B cell (primary cell): ENCODE measurements around the gene DSG4. TPM values are rescaled to one million over a fixed set of nuclear protein-coding genes. Genes with fewer than 3 reads are reported as not detected.

ENCODE experiments used
- ATAC-seq: fragments of 200-7000 bp; cut with Tn5 transposase; one replicate; pipeline ENCODE4 v1.10.0; 2021; ENCODE audit warnings: low read depth, mild to moderate bottlenecking, moderate number of reproducible peaks, moderate library complexity
- CTCF ChIA-PET: fragments of 350-600 bp; sonication (Branson Sonifier 250); formaldehyde crosslinking; loops from one replicate; lab custom pipeline; 2021; ENCODE audit warnings: antibody characterized with exemption, inconsistent platforms; lab: Charles Lee
- POLR2A ChIA-PET: fragments of 350-600 bp; sonication (Branson Sonifier 250); formaldehyde crosslinking; loops from one replicate; lab custom pipeline; 2021; ENCODE audit warnings: antibody characterized with exemption; lab: Charles Lee
- DNase-seq: peaks from one replicate; pipeline ENCODE4 v3.0.0; 2013
- H2AFZ ChIP-seq: 2 replicates; pipeline ENCODE4 v1.6.1; 2012; ENCODE audit warnings: mild to moderate bottlenecking, low read depth, low read length; ENCODE audit not compliant: insufficient read depth, poor library complexity, severe bottlenecking
- H3K27ac ChIP-seq, 2 donors: 1 replicate in 1 of 2; 2 replicates in 1 of 2; pipeline ENCODE4 v1.5.1; 2012 to 2013; ENCODE audit warnings: low read length in 2 of 2, mild to moderate bottlenecking in 2 of 2, moderate library complexity in 1 of 2
- H3K27me3 ChIP-seq, 4 experiments: fragments of 200-600 bp in 1 of 4; sonication (generic) in 1 of 4; replicated peaks in 1 of 4; 1 replicate in 2 of 4; 2 replicates in 2 of 4; pipeline versions ENCODE4 v1.6.1 to v1.7.0; 2013 to 2016; ENCODE audit warnings: low read length in 3 of 4, mild to moderate bottlenecking in 2 of 4, mixed read lengths in 1 of 4, moderate library complexity in 1 of 4; ENCODE audit not compliant: insufficient read depth in 4 of 4, control insufficient read depth in 3 of 4; ENCODE audit errors: control extremely low read depth in 1 of 4
- H3K36me3 ChIP-seq, 2 experiments: replicated peaks in 1 of 2; 1 replicate in 1 of 2; 2 replicates in 1 of 2; pipeline versions ENCODE4 v1.6.1 to v1.7.1; 2013; ENCODE audit warnings: low read length in 1 of 2; ENCODE audit not compliant: insufficient read depth in 2 of 2, control insufficient read depth in 1 of 2; ENCODE audit errors: control extremely low read depth in 1 of 2, extremely low read depth in 1 of 2
- H3K4me1 ChIP-seq, 2 donors: fragments of 200-600 bp in 1 of 2; sonication (generic) in 1 of 2; 1 replicate in 1 of 2; 2 replicates in 1 of 2; pipeline versions ENCODE4 v1.5.1 to v1.6.1; 2013 to 2017; ENCODE audit warnings: low read length in 2 of 2; ENCODE audit not compliant: control insufficient read depth in 2 of 2, insufficient read depth in 2 of 2
- H3K4me2 ChIP-seq: replicated peaks from 2 replicates; pipeline ENCODE3; 2012; ENCODE audit warnings: mild to moderate bottlenecking, low read depth, low read length; ENCODE audit not compliant: poor library complexity, severe bottlenecking
- H3K4me3 ChIP-seq, 5 experiments: fragments of 200-600 bp in 1 of 5; sonication (generic) in 1 of 5; 1 replicate in 3 of 5; 2 replicates in 2 of 5; pipeline versions ENCODE4 v1.5.1 to v1.7.0; 2011 to 2016; ENCODE audit warnings: low read length in 4 of 5, mild to moderate bottlenecking in 4 of 5, low read depth in 2 of 5, control low read depth in 1 of 5, moderate library complexity in 1 of 5; ENCODE audit not compliant: insufficient read depth in 1 of 5; ENCODE audit errors: control extremely low read depth in 1 of 5, extremely low read depth in 1 of 5
- H3K79me2 ChIP-seq: fragments of 200-600 bp; sonication (generic); one replicate; pipeline ENCODE4 v1.6.0; 2016; ENCODE audit warnings: low read length; ENCODE audit not compliant: control insufficient read depth, insufficient read depth
- H3K9ac ChIP-seq: fragments of 200-600 bp; sonication (generic); 2 replicates; pipeline ENCODE4 v1.6.1; 2017; ENCODE audit warnings: mild to moderate bottlenecking, low read length, moderate library complexity
- H3K9me3 ChIP-seq, 3 donors: one replicate each; pipeline versions ENCODE4 v1.6.1 to v1.7.1; 2013; ENCODE audit warnings: low read length in 2 of 3; ENCODE audit not compliant: control insufficient read depth in 2 of 3, insufficient read depth in 1 of 3; ENCODE audit errors: control extremely low read depth in 1 of 3
- H4K20me1 ChIP-seq: 2 replicates; pipeline ENCODE4 v1.6.0; 2012; ENCODE audit warnings: mild to moderate bottlenecking, low read length; ENCODE audit not compliant: insufficient read depth, control insufficient read depth, poor library complexity, severe bottlenecking
- H3K27ac Mint-ChIP-seq: one replicate; pipeline ENCODE4 v1.8.0; 2021; ENCODE audit warnings: mixed read lengths
- H3K27me3 Mint-ChIP-seq: one replicate; pipeline ENCODE4 v1.8.0; 2021; ENCODE audit warnings: mixed read lengths
- H3K4me1 Mint-ChIP-seq: one replicate; pipeline ENCODE4 v1.8.0; 2021; ENCODE audit warnings: mixed read lengths
- H3K4me3 Mint-ChIP-seq: one replicate; pipeline ENCODE4 v1.8.0; 2021; ENCODE audit warnings: mixed read lengths
- H3K9me3 Mint-ChIP-seq: one replicate; pipeline ENCODE4 v1.8.0; 2022; ENCODE audit warnings: mixed read lengths; ENCODE audit not compliant: insufficient read depth
- EZH2 ChIP-seq: IDR thresholded peaks from 2 replicates; pipeline ENCODE4 v1.6.1; 2012; ENCODE audit warnings: borderline replicate concordance, low read depth, mild to moderate bottlenecking, moderate library complexity, low read length; ENCODE audit not compliant: insufficient read depth, poor library complexity, severe bottlenecking
- WGBS: methylation state at CpG from one replicate; pipeline ENCODE4 v1.1.5; 2013; ENCODE audit warnings: missing lambda C conversion rate; ENCODE audit not compliant: insufficient coverage; 5-methylcytosine and 5-hydroxymethylcytosine counted together
- intact Hi-C: fragments of 100-400 bp; cut with micrococcal nuclease; formaldehyde crosslinking; loops from one replicate; pipeline ENCODE4 v1.10.0; 2022
- polyA plus RNA-seq: library from polyadenylated mRNA; depleted of rRNA; stranded (reverse); fragments of >200 nt; gene quantifications from 2 replicates; pipeline ENCODE4 v1.2.3, GENCODE V29; 2012
- total RNA-seq, 2 donors: library from RNA; stranded (reverse); fragments of 120-200 nt in 1 of 2; gene quantifications; 1 replicate in 1 of 2; 2 replicates in 1 of 2; pipeline versions ENCODE4 v1.2.3 to v1.2.4, GENCODE V29; 2013 to 2022
- TF ChIP-seq, protein P1 (sequence below): fragments of 200-600 bp; IDR thresholded peaks from one replicate; pipeline ENCODE4 v1.8.0; 2022; ENCODE audit warnings: antibody characterized with exemption, mild to moderate bottlenecking

Gene DSG4
- total and polyA plus RNA-seq, 2 donors (not counting 1 experiment from before 2014, with no cell fraction given): not detected

DNA sequence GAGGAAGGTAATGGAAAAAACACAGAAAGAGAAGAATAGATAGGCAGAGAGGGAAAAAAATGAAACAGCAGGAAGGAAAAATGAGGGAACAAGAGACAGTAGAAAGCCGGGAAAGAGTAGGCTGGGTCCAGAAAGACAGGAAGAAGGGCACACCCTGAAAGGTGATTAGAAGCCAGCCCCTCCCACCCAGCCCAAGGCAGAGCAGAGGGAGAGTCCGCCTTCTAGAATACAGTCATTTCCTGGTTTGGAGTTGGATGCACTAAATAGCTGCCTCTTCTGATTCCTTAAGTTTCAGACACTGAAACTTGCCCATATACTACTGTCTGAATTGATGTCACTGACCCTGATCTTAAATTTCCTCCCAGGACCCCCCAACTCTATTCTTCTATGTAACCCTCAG is 53.0 kb downstream of the DSG4 start:
- H3K27ac ChIP-seq: no peak overlapping the region
- ATAC-seq (no peak), DNase-seq (no peak)
- intact Hi-C loops: no loop called here
- no peaks in the 10 kb centered on the region for H3K36me3 ChIP-seq
- H3K27me3 Mint-ChIP-seq: no peaks in the 10 kb centered on the region
- no peak overlapping the region for H3K4me2 ChIP-seq
- H3K4me3 Mint-ChIP-seq: no peak overlapping the region
- H3K4me3 ChIP-seq: no peak overlapping the region
- POLR2A ChIA-PET: no interaction called here
- H3K9ac ChIP-seq: no peak overlapping the region
- H3K27ac Mint-ChIP-seq: no peak overlapping the region
- H2AFZ ChIP-seq: no peak overlapping the region
- H3K79me2 ChIP-seq: no peaks in the 10 kb centered on the region
- no peaks in the 10 kb centered on the region for H3K9me3 ChIP-seq
- H3K9me3 Mint-ChIP-seq: peaks cover 2% of the 10 kb centered on the region
- CTCF ChIA-PET: no interaction called here
- TF ChIP-seq, protein P1, sequence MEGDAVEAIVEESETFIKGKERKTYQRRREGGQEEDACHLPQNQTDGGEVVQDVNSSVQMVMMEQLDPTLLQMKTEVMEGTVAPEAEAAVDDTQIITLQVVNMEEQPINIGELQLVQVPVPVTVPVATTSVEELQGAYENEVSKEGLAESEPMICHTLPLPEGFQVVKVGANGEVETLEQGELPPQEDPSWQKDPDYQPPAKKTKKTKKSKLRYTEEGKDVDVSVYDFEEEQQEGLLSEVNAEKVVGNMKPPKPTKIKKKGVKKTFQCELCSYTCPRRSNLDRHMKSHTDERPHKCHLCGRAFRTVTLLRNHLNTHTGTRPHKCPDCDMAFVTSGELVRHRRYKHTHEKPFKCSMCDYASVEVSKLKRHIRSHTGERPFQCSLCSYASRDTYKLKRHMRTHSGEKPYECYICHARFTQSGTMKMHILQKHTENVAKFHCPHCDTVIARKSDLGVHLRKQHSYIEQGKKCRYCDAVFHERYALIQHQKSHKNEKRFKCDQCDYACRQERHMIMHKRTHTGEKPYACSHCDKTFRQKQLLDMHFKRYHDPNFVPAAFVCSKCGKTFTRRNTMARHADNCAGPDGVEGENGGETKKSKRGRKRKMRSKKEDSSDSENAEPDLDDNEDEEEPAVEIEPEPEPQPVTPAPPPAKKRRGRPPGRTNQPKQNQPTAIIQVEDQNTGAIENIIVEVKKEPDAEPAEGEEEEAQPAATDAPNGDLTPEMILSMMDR: no peak
- no peak for TF ChIP-seq EZH2
- H3K4me1 Mint-ChIP-seq: no peaks in the 10 kb centered on the region
- WGBS: 100% methylated on average over 1 of the region's 2 CpGs
- H3K27me3 ChIP-seq: no peaks in the 10 kb centered on the region
- H3K4me1 ChIP-seq: no peaks in the 10 kb centered on the region
- H4K20me1 ChIP-seq: no peaks in the 10 kb centered on the region

DNA sequence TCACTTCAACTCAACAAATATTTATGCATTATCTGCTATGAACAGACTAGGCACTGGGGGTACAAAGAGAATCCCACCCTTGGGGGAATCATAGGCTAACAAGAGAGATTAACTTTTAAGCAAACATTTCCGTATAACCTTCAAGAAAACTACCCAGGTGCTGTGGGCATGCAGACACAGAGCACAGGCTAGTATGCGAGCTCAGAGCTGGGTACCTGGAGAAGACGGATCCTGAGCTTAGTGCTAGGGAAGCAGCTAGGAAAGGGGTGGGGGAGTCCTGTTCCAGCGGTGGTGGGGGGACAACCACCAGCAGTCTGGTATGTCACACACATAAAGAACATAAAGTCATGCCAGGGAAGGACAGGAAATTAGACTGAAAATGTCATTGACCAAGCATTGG is 53.5 kb downstream of the DSG4 start:
- Histone ChIP-seq H3K27me3 (no peaks in the 10 kb centered on the region), H3K27ac (no peak overlapping the region), H3K9ac (no peak overlapping the region), H3K36me3 (no peaks in the 10 kb centered on the region), H3K4me2 (no peak overlapping the region), H2AFZ (no peak overlapping the region), H3K4me1 (no peaks in the 10 kb centered on the region), H3K9me3 (no peaks in the 10 kb centered on the region), H3K4me3 (no peak overlapping the region), H4K20me1 (no peaks in the 10 kb centered on the region), H3K79me2 (no peaks in the 10 kb centered on the region)
- intact Hi-C loops: no loop called here
- Mint-ChIP-seq H3K4me1 (no peaks in the 10 kb centered on the region), H3K4me3 (no peak overlapping the region), H3K27ac (no peak overlapping the region), H3K9me3 (peaks cover 2% of the 10 kb centered on the region), H3K27me3 (no peaks in the 10 kb centered on the region)
- POLR2A ChIA-PET: no interaction called here
- TF ChIP-seq, protein P1: no peak
- no peak for TF ChIP-seq EZH2
- CTCF ChIA-PET: no interaction called here
- DNase-seq (no peak), ATAC-seq (no peak)
- WGBS: no CpG with 5 or more reads among the region's 4 CpGs
